Testis (tissue), 3 donors: ENCODE results near the gene RHCE. TPM values are rescaled to one million over a fixed set of nuclear protein-coding genes. Genes with fewer than 3 reads are reported as not detected.
"Not testable (repeated sequence)": the region's sequence is repeated elsewhere in the genome, so short reads cannot be mapped to it uniquely, and the experiment has no call there.

Experiments used
- DNase-seq: peaks from one replicate; pipeline ENCODE4 v3.0.0-alpha.2; 2019
- H3K27ac ChIP-seq, 2 donors: fragments of 200-600 bp; sonication (generic); one replicate each; pipeline ENCODE4 v1.5.1; 2019
- H3K27me3 ChIP-seq: fragments of 200-600 bp; sonication (generic); one replicate; pipeline ENCODE4 v1.5.1; 2019
- H3K36me3 ChIP-seq: fragments of 200-600 bp; sonication (generic); one replicate; pipeline ENCODE4 v1.5.1; 2017; ENCODE audit warnings: low read depth; ENCODE audit errors: missing control alignments
- H3K4me1 ChIP-seq: fragments of 200-600 bp; sonication (generic); one replicate; pipeline ENCODE4 v1.5.1; 2019
- H3K4me3 ChIP-seq, 2 donors: fragments of 200-600 bp; sonication (generic); one replicate each; pipeline ENCODE4 v1.5.1; 2017 to 2019
- H3K9me3 ChIP-seq: fragments of 200-600 bp; sonication (generic); one replicate; pipeline ENCODE4 v1.5.1; 2017
- POLR2A ChIP-seq: fragments of 450-650 bp; IDR thresholded peaks from one replicate; pipeline ENCODE4 v1.6.1; 2017; ENCODE audit warnings: antibody characterized with exemption, mild to moderate bottlenecking, moderate library complexity
- WGBS, 2 donors: methylation state at CpG; one replicate each; pipeline ENCODE4 v1.1.5; 2018; 5-methylcytosine and 5-hydroxymethylcytosine counted together
- intact Hi-C: fragments of 100-400 bp; cut with DNase I; formaldehyde crosslinking; loops from one replicate; pipeline ENCODE4 v1.15.1; 2023; ENCODE audit warnings: low total_unique reads
- polyA plus RNA-seq: library from polyadenylated mRNA; stranded (reverse); fragments of 350-450 nt; fragmentation: Illumina TruSeq; extraction: RNeasy Lipid Tissue Mini Kit (QIAGEN cat#74804); gene quantifications from one replicate; pipeline ENCODE4 v1.2.3, GENCODE V29; 2014; ENCODE audit warnings: low read depth, low replicate concordance; ENCODE audit not compliant: insufficient read depth
- total RNA-seq, 2 donors: library from RNA; depleted of rRNA; stranded (reverse); fragments of >200 nt; gene quantifications; one replicate each; pipeline ENCODE4 v1.2.3, GENCODE V29; 2016
- TF ChIP-seq, protein P1 (sequence below), 3 experiments: fragments of 450-650 bp in 2 of 3; fragments of 200-600 bp in 1 of 3; sonication (generic) in 1 of 3; IDR thresholded peaks; one replicate each; pipeline ENCODE4 v1.5.1; 2016 to 2019; ENCODE audit warnings: antibody characterized with exemption in 3 of 3, mild to moderate bottlenecking in 2 of 3, moderate library complexity in 1 of 3

Gene RHCE
- total and polyA plus RNA-seq, 3 donors from 2014 or later: 1.2 to 4.2 (median 3.9) TPM

- DNase-seq, H3K36me3 ChIP-seq, H3K4me3 ChIP-seq, intact Hi-C loops, H3K27me3 ChIP-seq, H3K9me3 ChIP-seq, H3K27ac ChIP-seq, H3K4me1 ChIP-seq: not testable (repeated sequence)
- WGBS, 2 donors: 63 to 89% methylated on average over 3 of the region's 3 CpGs
These were observed 42.3 kb downstream of the RHCE start for GRCh38 chr1:25378367-25378766.

- WGBS, 2 donors: 86 to 87% methylated on average over 7 of the region's 7 CpGs
- DNase-seq, H3K4me1 ChIP-seq, H3K9me3 ChIP-seq, H3K27me3 ChIP-seq, intact Hi-C loops, H3K36me3 ChIP-seq, H3K4me3 ChIP-seq, H3K27ac ChIP-seq: not testable (repeated sequence)
These were observed 48.9 kb downstream of the RHCE start for GRCh38 chr1:25371757-25372156.

DNA sequence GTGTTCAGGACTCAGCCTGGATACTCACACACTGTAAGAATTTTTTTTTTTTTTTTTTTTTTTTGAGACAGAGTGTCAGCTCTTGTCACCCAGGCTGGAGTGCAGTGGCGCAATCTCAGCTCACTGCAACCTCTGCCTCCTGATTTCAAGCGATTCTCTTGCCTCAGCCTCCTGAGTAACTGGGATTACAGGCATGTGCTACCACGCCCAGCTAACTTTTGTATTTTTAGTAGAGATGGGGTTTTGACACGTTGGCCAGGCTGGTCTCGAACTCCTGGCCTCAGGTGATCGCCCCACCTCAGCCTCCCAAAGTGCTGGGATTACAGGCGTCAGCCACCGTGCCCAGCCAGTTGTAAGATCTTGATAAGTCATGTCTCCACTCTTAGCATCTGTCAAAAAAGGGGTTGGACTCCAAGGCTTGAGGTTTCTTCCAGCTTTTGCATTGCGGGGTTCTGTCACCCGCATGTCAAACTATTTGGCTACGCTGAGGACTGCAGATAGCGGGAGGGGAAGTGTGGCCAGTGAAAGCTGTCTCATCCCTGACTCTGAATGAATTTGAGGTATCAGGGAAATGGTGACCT is 50.8 kb downstream of the RHCE start:
- H3K9me3 ChIP-seq, H3K4me3 ChIP-seq, H3K27me3 ChIP-seq, intact Hi-C loops, DNase-seq, H3K36me3 ChIP-seq, H3K27ac ChIP-seq, H3K4me1 ChIP-seq: not testable (repeated sequence)
- WGBS, 2 donors: 82 to 90% methylated on average over 11 to 12 of the region's 12 CpGs

GRCh38 chr1:25369241-25369640 is 51.4 kb downstream of the RHCE start:
- no peak for TF ChIP-seq POLR2A
- TF ChIP-seq, protein P1, sequence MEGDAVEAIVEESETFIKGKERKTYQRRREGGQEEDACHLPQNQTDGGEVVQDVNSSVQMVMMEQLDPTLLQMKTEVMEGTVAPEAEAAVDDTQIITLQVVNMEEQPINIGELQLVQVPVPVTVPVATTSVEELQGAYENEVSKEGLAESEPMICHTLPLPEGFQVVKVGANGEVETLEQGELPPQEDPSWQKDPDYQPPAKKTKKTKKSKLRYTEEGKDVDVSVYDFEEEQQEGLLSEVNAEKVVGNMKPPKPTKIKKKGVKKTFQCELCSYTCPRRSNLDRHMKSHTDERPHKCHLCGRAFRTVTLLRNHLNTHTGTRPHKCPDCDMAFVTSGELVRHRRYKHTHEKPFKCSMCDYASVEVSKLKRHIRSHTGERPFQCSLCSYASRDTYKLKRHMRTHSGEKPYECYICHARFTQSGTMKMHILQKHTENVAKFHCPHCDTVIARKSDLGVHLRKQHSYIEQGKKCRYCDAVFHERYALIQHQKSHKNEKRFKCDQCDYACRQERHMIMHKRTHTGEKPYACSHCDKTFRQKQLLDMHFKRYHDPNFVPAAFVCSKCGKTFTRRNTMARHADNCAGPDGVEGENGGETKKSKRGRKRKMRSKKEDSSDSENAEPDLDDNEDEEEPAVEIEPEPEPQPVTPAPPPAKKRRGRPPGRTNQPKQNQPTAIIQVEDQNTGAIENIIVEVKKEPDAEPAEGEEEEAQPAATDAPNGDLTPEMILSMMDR (IDR thresholded peaks at IDR 0.05): no peak
- no peak overlapping the region for H3K4me3 ChIP-seq
- WGBS, 2 donors: 52 to 70% methylated on average over 4 of the region's 4 CpGs
- no peaks in the 10 kb centered on the region for H3K9me3 ChIP-seq
- peak; percentile 76 for DNase-seq
- H3K27ac ChIP-seq: no peak overlapping the region
- no peaks in the 10 kb centered on the region for H3K36me3 ChIP-seq
- H3K27me3 ChIP-seq: no peaks in the 10 kb centered on the region
- intact Hi-C loops: no loop called here
- H3K4me1 ChIP-seq: no peaks in the 10 kb centered on the region

DNA sequence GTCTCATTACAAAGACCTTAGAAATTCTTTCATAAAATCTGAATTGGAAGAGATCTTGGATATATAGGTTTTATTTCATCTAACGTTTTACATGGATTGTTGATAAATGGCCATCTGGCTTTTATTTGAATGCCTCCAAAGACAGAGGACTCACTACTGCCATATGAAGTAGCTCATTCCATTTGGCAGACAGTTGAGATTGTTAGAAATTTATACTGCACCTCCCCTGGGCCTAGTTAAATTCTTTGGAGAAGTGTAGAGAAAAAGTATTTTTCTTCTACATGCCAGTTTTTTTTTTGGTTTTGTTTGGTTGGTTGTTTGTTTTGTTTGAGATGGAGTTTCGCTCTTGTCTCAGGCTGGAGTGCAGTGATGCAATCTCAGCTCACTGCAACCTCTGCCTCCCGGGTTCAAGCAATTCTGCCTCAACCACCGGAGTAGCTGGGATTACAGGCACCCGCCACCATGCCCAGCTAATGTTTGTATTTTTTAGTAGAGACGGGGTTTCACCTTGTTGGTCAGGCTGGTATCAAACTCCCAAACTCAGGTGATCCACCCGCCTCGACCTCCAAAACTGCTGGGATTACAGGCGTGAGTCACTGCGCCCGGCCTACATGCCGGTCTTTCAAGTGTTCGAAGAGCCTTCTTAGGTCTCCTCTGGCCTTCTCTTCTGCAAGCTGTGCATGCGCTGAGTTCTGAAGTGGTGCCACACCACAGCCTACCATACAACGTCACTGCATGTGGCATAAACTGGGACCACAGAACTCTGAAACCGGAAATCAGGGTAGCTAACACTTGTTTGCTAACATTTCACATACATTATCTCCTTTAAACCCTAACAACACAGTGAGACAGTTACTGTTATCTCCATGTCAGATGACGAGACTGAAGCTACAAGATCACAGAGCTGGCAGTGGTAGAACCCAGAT is 57.7 kb downstream of the RHCE start:
- H3K27ac ChIP-seq, intact Hi-C loops, DNase-seq, H3K4me1 ChIP-seq, H3K4me3 ChIP-seq, H3K27me3 ChIP-seq, H3K36me3 ChIP-seq, H3K9me3 ChIP-seq: not testable (repeated sequence)
- no CpG with 5 or more reads among the region's 17 CpGs for WGBS, 2 donors

DNA sequence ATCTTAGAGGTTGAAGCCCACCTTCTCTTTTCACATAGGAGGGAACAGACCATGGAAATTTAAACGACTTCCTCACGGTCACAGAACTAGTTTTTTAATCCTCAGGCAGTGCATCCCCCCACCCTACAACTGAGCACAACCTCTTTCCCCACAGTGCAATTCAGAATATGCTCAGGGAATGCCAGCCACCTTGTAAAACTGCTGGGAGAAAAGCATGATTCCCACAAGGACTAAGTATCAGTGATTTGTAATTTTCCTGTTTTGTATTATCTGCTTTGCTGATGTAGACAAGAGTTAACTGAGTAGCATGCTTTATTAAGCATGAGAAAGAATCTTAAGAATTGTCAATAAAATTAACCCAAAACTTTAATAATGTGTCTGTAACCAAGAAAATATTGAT is 58.7 kb downstream of the RHCE start:
- Histone ChIP-seq H3K4me3 (no peak overlapping the region), H3K27me3 (no peaks in the 10 kb centered on the region), H3K4me1 (no peaks in the 10 kb centered on the region), H3K36me3 (no peaks in the 10 kb centered on the region), H3K27ac (no peak overlapping the region), H3K9me3 (no peaks in the 10 kb centered on the region)
- WGBS, 2 donors: 72 to 89% methylated on average over 2 of the region's 2 CpGs
- no peak for DNase-seq
- intact Hi-C loops: no loop called here
- no peak for TF ChIP-seq POLR2A
- TF ChIP-seq, protein P1 (IDR thresholded peaks at IDR 0.05): no peak
